Fibroblast of the aortic adventitia (primary cell): ENCODE results near the gene COLEC11. TPM values are rescaled to one million over a fixed set of nuclear protein-coding genes. Genes with fewer than 3 reads are reported as not detected.

Experiments used
- DNase-seq: peaks from one replicate; pipeline ENCODE4 v3.0.0-alpha.2; 2010; ENCODE audit warnings: low read depth
- H3K4me3 ChIP-seq: 2 replicates; pipeline ENCODE4 v1.5.1; 2011; ENCODE audit warnings: low read depth, mild to moderate bottlenecking, control low read depth, low read length, moderate library complexity
- total RNA-seq: library from RNA; depleted of rRNA; stranded (reverse); fragments of >200 nt; gene quantifications from 2 replicates; pipeline ENCODE4 v1.2.3, GENCODE V29; 2012; ENCODE audit warnings: low replicate concordance
- TF ChIP-seq, protein P1 (sequence below): IDR thresholded peaks from 2 replicates; pipeline ENCODE4 v1.5.1; 2011; ENCODE audit warnings: mild to moderate bottlenecking, low read length, control low read depth, inconsistent platforms; ENCODE audit not compliant: insufficient read depth

Gene COLEC11
- total RNA-seq, 1 donor: 0.09 TPM

DNA sequence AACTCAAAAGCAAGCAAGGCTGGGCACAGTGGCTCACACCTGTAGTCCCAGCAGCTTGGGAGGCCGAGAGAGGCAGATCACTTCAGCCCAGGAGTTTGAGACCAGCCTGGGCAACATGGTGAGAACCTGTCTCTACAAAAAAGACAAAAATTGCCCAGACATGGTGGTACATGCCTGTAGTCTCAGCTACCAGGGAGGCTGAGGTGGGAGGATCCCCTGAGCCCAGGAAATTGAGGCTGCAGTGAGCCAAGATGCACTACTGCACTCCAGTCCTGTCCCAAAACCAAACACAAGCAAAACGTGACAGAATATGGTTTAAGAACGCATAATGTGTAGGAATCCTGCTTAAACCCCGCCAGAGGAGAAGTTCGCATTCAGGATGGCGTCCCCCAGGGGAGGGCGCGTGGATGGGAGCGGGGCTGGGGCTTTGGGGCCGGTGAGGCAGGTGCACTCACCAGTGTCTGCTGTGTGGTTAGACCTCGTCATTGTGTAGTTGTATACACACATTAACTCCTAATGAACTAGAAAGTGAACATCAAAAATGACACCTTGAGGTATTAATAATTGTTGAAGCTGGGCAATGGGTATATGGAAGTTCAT lies 5.4 kb downstream of the COLEC11 start:
- TF ChIP-seq, protein P1, sequence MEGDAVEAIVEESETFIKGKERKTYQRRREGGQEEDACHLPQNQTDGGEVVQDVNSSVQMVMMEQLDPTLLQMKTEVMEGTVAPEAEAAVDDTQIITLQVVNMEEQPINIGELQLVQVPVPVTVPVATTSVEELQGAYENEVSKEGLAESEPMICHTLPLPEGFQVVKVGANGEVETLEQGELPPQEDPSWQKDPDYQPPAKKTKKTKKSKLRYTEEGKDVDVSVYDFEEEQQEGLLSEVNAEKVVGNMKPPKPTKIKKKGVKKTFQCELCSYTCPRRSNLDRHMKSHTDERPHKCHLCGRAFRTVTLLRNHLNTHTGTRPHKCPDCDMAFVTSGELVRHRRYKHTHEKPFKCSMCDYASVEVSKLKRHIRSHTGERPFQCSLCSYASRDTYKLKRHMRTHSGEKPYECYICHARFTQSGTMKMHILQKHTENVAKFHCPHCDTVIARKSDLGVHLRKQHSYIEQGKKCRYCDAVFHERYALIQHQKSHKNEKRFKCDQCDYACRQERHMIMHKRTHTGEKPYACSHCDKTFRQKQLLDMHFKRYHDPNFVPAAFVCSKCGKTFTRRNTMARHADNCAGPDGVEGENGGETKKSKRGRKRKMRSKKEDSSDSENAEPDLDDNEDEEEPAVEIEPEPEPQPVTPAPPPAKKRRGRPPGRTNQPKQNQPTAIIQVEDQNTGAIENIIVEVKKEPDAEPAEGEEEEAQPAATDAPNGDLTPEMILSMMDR: no peak
- no peak for DNase-seq

DNA sequence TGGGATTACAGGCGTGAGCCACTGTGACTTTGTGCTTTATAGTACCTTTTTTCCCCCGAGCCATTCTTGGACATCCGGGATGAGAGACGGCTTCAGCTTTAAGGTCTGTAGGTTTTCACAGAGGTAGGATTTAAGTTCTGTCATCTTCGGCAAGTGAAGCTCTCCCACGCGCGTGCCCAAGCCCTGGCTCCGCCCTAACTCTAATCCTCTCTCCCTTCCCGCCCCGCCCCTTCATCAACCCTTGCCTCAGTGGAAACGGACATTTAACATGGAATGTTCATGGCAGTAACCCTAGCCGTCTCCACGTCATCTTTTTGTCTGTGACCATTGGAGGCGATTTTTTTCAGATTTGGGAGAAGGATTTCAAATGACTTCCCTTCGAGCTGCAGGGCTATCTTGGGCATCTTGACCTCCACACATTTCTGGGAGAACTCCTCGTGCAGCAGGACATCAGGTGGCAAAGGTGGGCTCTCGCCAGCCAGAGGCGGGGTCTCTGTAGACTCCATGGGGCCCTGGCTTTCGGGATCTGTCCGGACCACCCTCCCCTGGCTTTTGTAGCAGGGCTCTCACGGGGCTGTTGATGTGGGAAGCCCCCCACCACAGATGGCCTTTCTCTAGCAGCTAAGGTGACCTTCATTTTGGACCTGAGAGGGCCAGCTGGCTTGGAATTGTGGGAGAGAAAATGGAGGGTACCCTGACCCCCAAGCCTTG lies 6.8 kb downstream of the COLEC11 start:
- no peak for DNase-seq
- H3K4me3 ChIP-seq: no peak overlapping the region
- TF ChIP-seq, protein P1: no peak

More for the DNA sequence above, 5.4 kb downstream of the COLEC11 start:
- no peak overlapping the region for H3K4me3 ChIP-seq

DNA sequence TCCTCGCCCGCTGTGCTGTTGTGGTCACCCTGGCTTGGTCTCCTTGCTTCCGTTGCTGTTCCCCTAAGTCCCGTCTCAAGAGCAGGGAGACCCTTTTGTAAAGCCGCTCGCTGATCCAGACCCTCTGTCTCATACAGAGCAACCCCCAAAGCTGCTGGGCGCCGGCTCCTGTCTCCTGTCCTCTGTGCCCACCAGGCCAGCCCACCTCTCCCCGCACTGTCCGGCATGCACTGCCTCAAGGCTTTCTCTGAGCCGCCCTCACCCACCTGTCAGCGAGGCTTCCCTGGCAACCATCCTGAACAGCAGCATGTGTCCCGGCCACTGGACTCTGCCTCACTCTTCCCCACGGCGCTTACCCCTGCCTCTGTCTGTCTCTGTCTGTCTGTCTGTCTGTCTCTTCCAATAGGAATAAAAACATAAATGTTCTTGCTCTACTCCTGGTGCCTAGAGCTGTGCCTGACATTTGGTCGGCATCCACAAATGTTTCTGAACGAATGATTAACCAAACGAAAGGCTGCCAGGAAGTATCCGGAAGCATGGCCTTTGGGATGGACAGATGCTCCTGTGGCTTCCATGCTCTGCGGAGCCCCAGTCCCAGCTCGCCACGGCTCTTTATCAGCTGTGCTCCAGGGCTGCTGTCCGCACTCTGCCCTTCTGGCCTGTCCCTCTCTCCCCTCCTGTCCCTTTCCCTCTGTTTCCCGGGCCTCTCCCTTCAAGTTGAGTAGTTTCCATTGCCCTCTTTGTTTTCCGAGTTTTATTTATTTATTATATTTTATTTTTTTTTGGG lies 7.8 kb downstream of the COLEC11 start:
- TF ChIP-seq, protein P1: no peak
- H3K4me3 ChIP-seq: no peak overlapping the region
- no peak for DNase-seq

DNA sequence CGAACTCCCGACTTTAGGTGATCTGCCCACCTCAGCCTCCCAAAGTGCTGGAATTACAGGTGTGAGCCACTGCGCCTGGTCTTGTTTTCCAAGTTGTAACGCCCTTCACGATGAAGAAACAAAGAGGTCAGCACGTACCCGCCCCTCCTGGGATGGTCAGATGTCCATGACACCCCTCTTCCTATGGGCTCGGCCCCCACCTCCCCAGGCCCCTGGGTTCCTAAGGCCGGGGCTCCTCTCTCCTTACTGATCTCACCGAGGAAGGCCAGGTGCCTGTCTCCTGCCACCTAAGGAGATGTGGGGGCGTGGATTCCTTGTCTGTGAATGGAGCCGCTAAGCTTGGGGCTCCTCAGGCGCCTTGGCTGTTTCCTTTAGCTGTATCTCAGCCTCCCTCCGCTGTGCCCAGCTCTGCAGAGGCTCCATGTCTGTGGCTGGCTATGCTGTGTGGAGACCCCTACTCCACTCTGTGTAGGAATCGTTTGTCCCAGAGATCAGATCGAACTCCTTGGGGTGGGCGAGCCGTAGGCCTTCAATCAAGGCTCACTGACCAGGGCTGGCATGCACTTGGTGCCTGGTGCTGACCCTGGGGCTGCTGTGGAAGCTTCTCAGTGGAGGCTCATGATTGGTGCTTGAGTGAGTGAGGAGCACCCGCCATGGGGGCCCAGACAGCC lies 8.8 kb downstream of the COLEC11 start:
- TF ChIP-seq, protein P1: no peak
- H3K4me3 ChIP-seq: no peak overlapping the region

DNA sequence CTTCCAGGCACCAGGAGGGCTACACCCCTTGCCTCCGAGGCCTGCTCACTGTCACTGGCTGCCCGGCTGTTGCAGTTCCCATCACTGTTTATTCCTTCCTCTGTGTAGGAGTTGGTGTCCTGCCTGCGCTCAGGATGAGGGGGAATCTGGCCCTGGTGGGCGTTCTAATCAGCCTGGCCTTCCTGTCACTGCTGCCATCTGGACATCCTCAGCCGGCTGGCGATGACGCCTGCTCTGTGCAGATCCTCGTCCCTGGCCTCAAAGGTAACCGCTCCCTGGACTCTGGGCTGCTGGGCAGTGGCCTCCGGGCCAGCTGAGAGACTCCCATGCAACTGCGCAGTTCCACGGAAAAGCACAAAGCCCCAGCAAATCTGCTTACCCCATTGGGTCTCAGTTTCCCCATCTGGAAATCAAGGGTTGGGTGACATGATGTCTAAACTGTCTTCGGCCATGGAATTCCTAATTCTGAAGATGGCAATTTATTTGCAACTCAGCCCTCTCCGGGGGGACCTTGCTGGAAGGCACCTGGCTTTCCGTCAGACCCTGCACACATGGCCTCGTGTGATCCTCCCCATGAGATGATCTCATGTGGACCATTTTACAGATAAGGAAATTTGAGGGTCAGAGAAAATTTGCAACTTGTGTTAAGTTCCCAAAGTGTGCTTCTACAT lies 9.4 kb downstream of the COLEC11 start:
- DNase-seq: no peak
- H3K4me3 ChIP-seq: no peak overlapping the region
- TF ChIP-seq, protein P1: no peak

More for the DNA sequence above, 8.8 kb downstream of the COLEC11 start:
- no peak for DNase-seq
